GM23338 (cell line): Measurements from ENCODE around the gene PACSIN1. TPM values are rescaled to one million over a fixed set of nuclear protein-coding genes. Genes with fewer than 3 reads are reported as not detected.

Experiments used
- ATAC-seq: fragments of 200-7000 bp; cut with Tn5 transposase; 3 replicates; pipeline ENCODE4 v1.9.1; 2020
- DNase-seq: peaks from one replicate; pipeline ENCODE4 v3.0.0-alpha.2; 2015; ENCODE audit warnings: low spot score
- H2AFZ ChIP-seq: fragments of 200-600 bp; sonication (generic); 2 replicates; pipeline ENCODE4 v1.8.0; 2016; ENCODE audit warnings: antibody characterized with exemption, mild to moderate bottlenecking, moderate library complexity
- H3F3A ChIP-seq: fragments of 200-600 bp; sonication (generic); replicated peaks from 2 replicates; pipeline ENCODE4 v1.8.0; 2017; ENCODE audit warnings: antibody characterized with exemption, mixed run types, low read depth
- H3K27ac ChIP-seq: fragments of 200-600 bp; sonication (generic); 2 replicates; pipeline ENCODE4 v1.6.1; 2016; ENCODE audit warnings: low read depth
- H3K27me3 ChIP-seq: fragments of 200-600 bp; sonication (generic); 2 replicates; pipeline ENCODE4 v1.8.0; 2016; ENCODE audit warnings: mild to moderate bottlenecking, mixed run types, moderate library complexity; ENCODE audit not compliant: insufficient read depth
- H3K36me3 ChIP-seq: fragments of 200-600 bp; sonication (generic); 2 replicates; pipeline ENCODE4 v1.8.0; 2016; ENCODE audit warnings: mild to moderate bottlenecking; ENCODE audit not compliant: insufficient read depth
- H3K4me1 ChIP-seq: fragments of 200-600 bp; sonication (generic); 2 replicates; pipeline ENCODE4 v1.8.0; 2016; ENCODE audit warnings: mild to moderate bottlenecking, moderate library complexity; ENCODE audit not compliant: insufficient read depth
- H3K4me2 ChIP-seq: fragments of 200-600 bp; sonication (generic); 2 replicates; pipeline ENCODE4 v1.7.1; 2017; ENCODE audit warnings: mixed run types
- H3K4me3 ChIP-seq: fragments of 200-600 bp; sonication (generic); 2 replicates; pipeline ENCODE4 v1.6.1; 2016; ENCODE audit warnings: mixed run types
- H3K79me2 ChIP-seq: fragments of 200-600 bp; sonication (generic); replicated peaks from 2 replicates; pipeline ENCODE4 v1.8.0; 2017; ENCODE audit warnings: mild to moderate bottlenecking; ENCODE audit not compliant: insufficient read depth
- H3K9me2 ChIP-seq: fragments of 200-600 bp; sonication (generic); 2 replicates; pipeline ENCODE4 v1.8.0; 2017; ENCODE audit not compliant: insufficient read depth
- H4K20me1 ChIP-seq: fragments of 200-600 bp; sonication (generic); replicated peaks from 2 replicates; pipeline ENCODE4 v1.8.0; 2017; ENCODE audit warnings: mild to moderate bottlenecking; ENCODE audit not compliant: insufficient read depth
- H3K27ac Mint-ChIP-seq: 2 replicates; pipeline ENCODE4 v1.8.0; 2020; ENCODE audit warnings: inconsistent platforms, mild to moderate bottlenecking, moderate library complexity, mixed read lengths
- H3K27me3 Mint-ChIP-seq: 3 replicates; pipeline ENCODE4 v1.8.0; 2022; ENCODE audit warnings: low read depth, mild to moderate bottlenecking, moderate library complexity, mixed read lengths, inconsistent platforms; ENCODE audit not compliant: insufficient read depth, poor library complexity
- H3K36me3 Mint-ChIP-seq: 3 replicates; pipeline ENCODE4 v1.8.0; 2021; ENCODE audit warnings: low read depth, mild to moderate bottlenecking, inconsistent platforms, moderate library complexity, mixed read lengths
- H3K4me1 Mint-ChIP-seq: 3 replicates; pipeline ENCODE4 v1.8.0; 2020; ENCODE audit warnings: mild to moderate bottlenecking, inconsistent platforms, mixed read lengths
- H3K4me3 Mint-ChIP-seq: 3 replicates; pipeline ENCODE4 v1.8.0; 2021; ENCODE audit warnings: moderate library complexity, mild to moderate bottlenecking, inconsistent platforms, mixed read lengths
- H3K9me3 Mint-ChIP-seq: 3 replicates; pipeline ENCODE4 v1.8.0; 2020; ENCODE audit warnings: moderate library complexity, mild to moderate bottlenecking, inconsistent platforms, mixed read lengths
- CREB1 ChIP-seq: fragments of 250-450 bp; sonication (Bioruptor Pico); IDR thresholded peaks from 2 replicates; pipeline ENCODE4 v1.5.0; 2020; ENCODE audit warnings: low read depth, mild to moderate bottlenecking, moderate library complexity
- EZH2 ChIP-seq: fragments of 200-600 bp; sonication (generic); IDR thresholded peaks from one replicate; pipeline ENCODE4 v1.8.0; 2017; ENCODE audit warnings: antibody characterized with exemption, mild to moderate bottlenecking, low read depth; ENCODE audit not compliant: unreplicated experiment
- EZH2phosphoT487 ChIP-seq: fragments of 200-600 bp; sonication (generic); IDR thresholded peaks from one replicate; pipeline ENCODE4 v1.8.1; 2018; ENCODE audit warnings: antibody characterized with exemption; ENCODE audit not compliant: unreplicated experiment
- JUNB ChIP-seq: IDR thresholded peaks from one replicate; pipeline ENCODE4 v1.6.1; 2016; ENCODE audit warnings: antibody characterized with exemption; ENCODE audit not compliant: unreplicated experiment
- NANOG ChIP-seq: IDR thresholded peaks from 2 replicates; pipeline ENCODE4 v1.6.1; 2016; ENCODE audit warnings: antibody characterized with exemption, borderline replicate concordance
- POLR2AphosphoS5 ChIP-seq: IDR thresholded peaks from 2 replicates; pipeline ENCODE4 v1.6.1; 2016; ENCODE audit warnings: antibody characterized with exemption, low read depth
- STAT1 ChIP-seq: IDR thresholded peaks from one replicate; pipeline ENCODE4 v1.6.1; 2016; ENCODE audit warnings: antibody characterized with exemption; ENCODE audit not compliant: unreplicated experiment
- ZNF114 ChIP-seq: fragments of 250-450 bp; sonication (Bioruptor Pico); IDR thresholded peaks from 2 replicates; pipeline ENCODE4 v1.5.0; 2020; ENCODE audit warnings: mild to moderate bottlenecking, moderate library complexity
- ZNF331 ChIP-seq: fragments of 250-450 bp; sonication (Bioruptor Pico); IDR thresholded peaks from 2 replicates; pipeline ENCODE4 v1.5.0; 2020; ENCODE audit warnings: low read depth, mild to moderate bottlenecking, moderate library complexity
- polyA plus RNA-seq: library from polyadenylated mRNA; unstranded; fragments of >200 nt; fragmentation: Nextera tagmentation; extraction: Ambion mirVana; gene quantifications from 2 replicates; pipeline ENCODE4 v1.2.1, GENCODE V29; 2016
- total RNA-seq: library from RNA; depleted of rRNA; stranded (reverse); fragments of >200 nt; shearing (Covaris generic); gene quantifications from 2 replicates; pipeline ENCODE4 v1.2.3, GENCODE V29; 2014
- TF ChIP-seq, protein P1 (sequence below), 2 experiments: fragments of 200-600 bp in 1 of 2; sonication (generic) in 1 of 2; conservative IDR thresholded peaks; 2 replicates each; pipeline versions ENCODE4 v1.5.1 to v1.6.1; 2016 to 2017; ENCODE audit warnings: antibody characterized with exemption in 2 of 2, low read depth in 2 of 2, mild to moderate bottlenecking in 2 of 2, moderate library complexity in 1 of 2
- TF ChIP-seq, protein P2 (sequence below): IDR thresholded peaks from one replicate; pipeline ENCODE4 v1.6.1; 2018; ENCODE audit warnings: antibody characterized with exemption; ENCODE audit not compliant: unreplicated experiment
- TF ChIP-seq, protein P3 (sequence below): IDR thresholded peaks from 2 replicates; pipeline ENCODE4 v1.6.1; 2016; ENCODE audit warnings: antibody characterized with exemption

Gene PACSIN1
- total and polyA plus RNA-seq, 2 experiments from 2014 or later, result 5.2 to 8.7 TPM

DNA sequence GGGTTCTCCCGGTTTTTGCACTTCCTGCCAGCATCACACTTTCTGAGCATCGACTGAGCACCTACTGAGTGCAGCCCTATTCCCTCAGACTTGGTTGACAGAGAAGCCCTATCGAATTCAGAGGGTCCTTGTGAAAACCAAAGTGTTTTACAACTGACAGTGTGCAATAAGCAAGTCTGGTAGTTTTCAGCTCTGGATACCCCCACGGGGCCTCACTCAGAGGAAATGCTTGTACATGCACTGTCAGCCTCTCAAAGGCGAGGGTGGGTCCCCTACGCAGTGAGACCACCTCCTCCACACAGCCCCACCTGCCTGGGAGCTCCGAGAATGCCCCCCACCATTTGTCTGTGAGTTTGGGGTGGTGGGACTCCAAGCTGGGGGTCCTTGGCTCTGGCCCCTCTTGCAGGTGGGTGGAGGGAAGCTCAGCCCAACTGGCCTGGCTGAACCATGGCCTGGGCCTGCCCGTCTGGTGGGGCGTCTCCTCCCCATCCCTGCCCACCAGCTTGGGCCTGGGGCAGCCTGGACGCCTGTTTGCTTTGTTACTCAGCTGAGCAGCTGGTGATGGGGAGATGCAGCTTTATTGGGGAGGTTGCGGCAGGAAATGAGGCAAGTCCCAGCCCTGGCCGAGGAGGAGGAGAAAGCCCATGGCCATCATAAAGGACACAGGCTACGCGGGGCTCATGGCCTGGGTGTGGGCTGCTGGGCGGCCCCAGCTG is 88.6 kb downstream of the PACSIN1 start:
- Mint-ChIP-seq H3K9me3 (no peaks in the 10 kb centered on the region; the same call in 2 of the 3 replicates), H3K27me3 (peaks cover 6% of the 10 kb centered on the region), H3K4me3 (no peak overlapping the region), H3K4me1 (peaks cover 12% of the 10 kb centered on the region; the same call in 2 of the 3 replicates), H3K36me3 (no peaks in the 10 kb centered on the region), H3K27ac (no peak overlapping the region)
- Histone ChIP-seq H3K79me2 (no peaks in the 10 kb centered on the region), H3K9me2 (no peaks in the 10 kb centered on the region), H3K4me3 (no peak overlapping the region), H2AFZ (no peak overlapping the region), H3K27ac (no peak overlapping the region), H4K20me1 (no peaks in the 10 kb centered on the region), H3K27me3 (no peaks in the 10 kb centered on the region), H3K4me1 (no peaks in the 10 kb centered on the region), H3K4me2 (no peak overlapping the region), H3F3A (no peaks in the 10 kb centered on the region), H3K36me3 (no peaks in the 10 kb centered on the region)
- ATAC-seq (no peak), DNase-seq (no peak)
- TF ChIP-seq STAT1, result no peak
- TF ChIP-seq, protein P1, sequence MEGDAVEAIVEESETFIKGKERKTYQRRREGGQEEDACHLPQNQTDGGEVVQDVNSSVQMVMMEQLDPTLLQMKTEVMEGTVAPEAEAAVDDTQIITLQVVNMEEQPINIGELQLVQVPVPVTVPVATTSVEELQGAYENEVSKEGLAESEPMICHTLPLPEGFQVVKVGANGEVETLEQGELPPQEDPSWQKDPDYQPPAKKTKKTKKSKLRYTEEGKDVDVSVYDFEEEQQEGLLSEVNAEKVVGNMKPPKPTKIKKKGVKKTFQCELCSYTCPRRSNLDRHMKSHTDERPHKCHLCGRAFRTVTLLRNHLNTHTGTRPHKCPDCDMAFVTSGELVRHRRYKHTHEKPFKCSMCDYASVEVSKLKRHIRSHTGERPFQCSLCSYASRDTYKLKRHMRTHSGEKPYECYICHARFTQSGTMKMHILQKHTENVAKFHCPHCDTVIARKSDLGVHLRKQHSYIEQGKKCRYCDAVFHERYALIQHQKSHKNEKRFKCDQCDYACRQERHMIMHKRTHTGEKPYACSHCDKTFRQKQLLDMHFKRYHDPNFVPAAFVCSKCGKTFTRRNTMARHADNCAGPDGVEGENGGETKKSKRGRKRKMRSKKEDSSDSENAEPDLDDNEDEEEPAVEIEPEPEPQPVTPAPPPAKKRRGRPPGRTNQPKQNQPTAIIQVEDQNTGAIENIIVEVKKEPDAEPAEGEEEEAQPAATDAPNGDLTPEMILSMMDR (conservative IDR thresholded peaks at IDR 0.05; ENCODE audit: low read depth in 2 of 2), result no peak
- TF ChIP-seq EZH2phosphoT487, result no peak
- no peak for TF ChIP-seq POLR2AphosphoS5
- TF ChIP-seq EZH2, result no peak
- TF ChIP-seq CREB1 (CRISPR knock-in tag), result no peak
- no peak for TF ChIP-seq ZNF114 (CRISPR knock-in tag)
- TF ChIP-seq ZNF331, result no peak
- TF ChIP-seq JUNB, result no peak

DNA sequence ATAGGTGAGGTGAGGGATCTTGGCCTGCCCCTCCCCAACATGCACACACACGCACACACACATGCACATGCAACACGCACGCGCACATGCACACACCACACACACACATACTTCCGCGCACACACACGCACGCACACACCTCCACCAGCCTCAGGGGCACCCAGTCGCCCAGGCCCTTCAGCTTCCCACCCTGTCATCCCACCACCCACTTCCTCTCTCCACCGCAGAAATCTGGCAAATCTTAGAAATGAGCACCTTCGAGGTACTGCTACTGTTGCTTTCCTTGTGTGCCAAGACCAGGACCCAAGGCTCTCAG is 89.1 kb downstream of the PACSIN1 start:
- no peak overlapping the region for H3K4me3 Mint-ChIP-seq
- no peaks in the 10 kb centered on the region; the same call in 2 of the 3 replicates for H3K9me3 Mint-ChIP-seq
- no peak overlapping the region for H3K27ac Mint-ChIP-seq
- Histone ChIP-seq H3K27me3 (no peaks in the 10 kb centered on the region), H3K79me2 (no peaks in the 10 kb centered on the region), H3K4me1 (no peaks in the 10 kb centered on the region), H4K20me1 (no peaks in the 10 kb centered on the region), H3K36me3 (no peaks in the 10 kb centered on the region), H3K27ac (no peak overlapping the region), H3K9me2 (no peaks in the 10 kb centered on the region), H3F3A (no peaks in the 10 kb centered on the region), H3K4me3 (no peak overlapping the region), H2AFZ (no peak overlapping the region), H3K4me2 (no peak overlapping the region)
- DNase-seq (no peak), ATAC-seq (no peak)
- peaks cover 8% of the 10 kb centered on the region for H3K27me3 Mint-ChIP-seq
- no peaks in the 10 kb centered on the region for H3K36me3 Mint-ChIP-seq
- peaks cover 16% of the 10 kb centered on the region for H3K4me1 Mint-ChIP-seq
- TF ChIP-seq, protein P1 (conservative IDR thresholded peaks at IDR 0.05; ENCODE audit: low read depth in 2 of 2), result no peak
- no peak for TF ChIP-seq JUNB
- TF ChIP-seq POLR2AphosphoS5, result no peak
- TF ChIP-seq, protein P2, sequence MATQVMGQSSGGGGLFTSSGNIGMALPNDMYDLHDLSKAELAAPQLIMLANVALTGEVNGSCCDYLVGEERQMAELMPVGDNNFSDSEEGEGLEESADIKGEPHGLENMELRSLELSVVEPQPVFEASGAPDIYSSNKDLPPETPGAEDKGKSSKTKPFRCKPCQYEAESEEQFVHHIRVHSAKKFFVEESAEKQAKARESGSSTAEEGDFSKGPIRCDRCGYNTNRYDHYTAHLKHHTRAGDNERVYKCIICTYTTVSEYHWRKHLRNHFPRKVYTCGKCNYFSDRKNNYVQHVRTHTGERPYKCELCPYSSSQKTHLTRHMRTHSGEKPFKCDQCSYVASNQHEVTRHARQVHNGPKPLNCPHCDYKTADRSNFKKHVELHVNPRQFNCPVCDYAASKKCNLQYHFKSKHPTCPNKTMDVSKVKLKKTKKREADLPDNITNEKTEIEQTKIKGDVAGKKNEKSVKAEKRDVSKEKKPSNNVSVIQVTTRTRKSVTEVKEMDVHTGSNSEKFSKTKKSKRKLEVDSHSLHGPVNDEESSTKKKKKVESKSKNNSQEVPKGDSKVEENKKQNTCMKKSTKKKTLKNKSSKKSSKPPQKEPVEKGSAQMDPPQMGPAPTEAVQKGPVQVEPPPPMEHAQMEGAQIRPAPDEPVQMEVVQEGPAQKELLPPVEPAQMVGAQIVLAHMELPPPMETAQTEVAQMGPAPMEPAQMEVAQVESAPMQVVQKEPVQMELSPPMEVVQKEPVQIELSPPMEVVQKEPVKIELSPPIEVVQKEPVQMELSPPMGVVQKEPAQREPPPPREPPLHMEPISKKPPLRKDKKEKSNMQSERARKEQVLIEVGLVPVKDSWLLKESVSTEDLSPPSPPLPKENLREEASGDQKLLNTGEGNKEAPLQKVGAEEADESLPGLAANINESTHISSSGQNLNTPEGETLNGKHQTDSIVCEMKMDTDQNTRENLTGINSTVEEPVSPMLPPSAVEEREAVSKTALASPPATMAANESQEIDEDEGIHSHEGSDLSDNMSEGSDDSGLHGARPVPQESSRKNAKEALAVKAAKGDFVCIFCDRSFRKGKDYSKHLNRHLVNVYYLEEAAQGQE, result no peak
- TF ChIP-seq, protein P3, sequence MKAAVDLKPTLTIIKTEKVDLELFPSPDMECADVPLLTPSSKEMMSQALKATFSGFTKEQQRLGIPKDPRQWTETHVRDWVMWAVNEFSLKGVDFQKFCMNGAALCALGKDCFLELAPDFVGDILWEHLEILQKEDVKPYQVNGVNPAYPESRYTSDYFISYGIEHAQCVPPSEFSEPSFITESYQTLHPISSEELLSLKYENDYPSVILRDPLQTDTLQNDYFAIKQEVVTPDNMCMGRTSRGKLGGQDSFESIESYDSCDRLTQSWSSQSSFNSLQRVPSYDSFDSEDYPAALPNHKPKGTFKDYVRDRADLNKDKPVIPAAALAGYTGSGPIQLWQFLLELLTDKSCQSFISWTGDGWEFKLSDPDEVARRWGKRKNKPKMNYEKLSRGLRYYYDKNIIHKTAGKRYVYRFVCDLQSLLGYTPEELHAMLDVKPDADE, result no peak
- TF ChIP-seq ZNF331, result no peak
- no peak for TF ChIP-seq EZH2phosphoT487
- no peak for TF ChIP-seq CREB1 (CRISPR knock-in tag)
- no peak for TF ChIP-seq STAT1
- no peak for TF ChIP-seq NANOG
